Measurements from ENCODE around the gene PLEKHM3.
A peak's percentile ranks its signal among the peaks of the same experiment; 100 is the strongest.

DNA sequence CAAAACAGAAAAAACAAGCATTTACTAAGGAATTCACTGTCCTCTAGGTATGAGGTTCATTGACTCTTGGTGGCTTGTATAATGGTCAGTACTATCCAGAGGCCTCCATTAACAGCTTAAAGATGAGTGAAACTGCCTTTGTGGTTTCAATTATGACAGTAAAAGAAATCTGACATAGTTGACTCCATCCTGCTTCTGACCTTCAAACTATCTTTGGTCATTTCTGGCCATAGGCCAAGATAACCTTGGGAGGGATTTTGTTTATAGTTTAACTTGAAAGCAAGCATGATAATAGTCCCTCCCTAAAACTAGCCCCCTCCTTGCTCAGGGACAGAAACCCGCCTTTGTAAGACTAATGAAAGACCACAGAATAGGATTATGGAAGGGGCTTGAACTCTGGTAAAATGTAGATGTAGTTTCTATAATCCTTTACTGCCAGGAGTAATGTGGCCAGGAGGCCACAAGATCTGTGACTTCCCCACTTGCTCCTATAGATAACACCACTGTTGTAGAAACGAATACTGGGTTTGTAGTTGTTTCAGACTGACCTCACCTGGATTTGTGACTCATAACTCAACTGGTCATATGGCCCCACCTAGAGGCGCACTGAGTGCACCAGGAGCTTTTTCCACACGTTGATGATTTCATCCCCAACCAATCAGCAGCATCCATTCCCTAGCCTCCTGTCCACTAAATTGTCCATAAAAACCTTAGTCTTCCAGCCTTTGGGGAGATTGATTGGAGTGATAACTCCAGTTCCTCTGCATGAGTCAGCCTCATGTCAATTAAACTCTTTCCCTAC is 8.6 kb upstream of the PLEKHM3 start:
- TF ChIP-seq, protein P1, sequence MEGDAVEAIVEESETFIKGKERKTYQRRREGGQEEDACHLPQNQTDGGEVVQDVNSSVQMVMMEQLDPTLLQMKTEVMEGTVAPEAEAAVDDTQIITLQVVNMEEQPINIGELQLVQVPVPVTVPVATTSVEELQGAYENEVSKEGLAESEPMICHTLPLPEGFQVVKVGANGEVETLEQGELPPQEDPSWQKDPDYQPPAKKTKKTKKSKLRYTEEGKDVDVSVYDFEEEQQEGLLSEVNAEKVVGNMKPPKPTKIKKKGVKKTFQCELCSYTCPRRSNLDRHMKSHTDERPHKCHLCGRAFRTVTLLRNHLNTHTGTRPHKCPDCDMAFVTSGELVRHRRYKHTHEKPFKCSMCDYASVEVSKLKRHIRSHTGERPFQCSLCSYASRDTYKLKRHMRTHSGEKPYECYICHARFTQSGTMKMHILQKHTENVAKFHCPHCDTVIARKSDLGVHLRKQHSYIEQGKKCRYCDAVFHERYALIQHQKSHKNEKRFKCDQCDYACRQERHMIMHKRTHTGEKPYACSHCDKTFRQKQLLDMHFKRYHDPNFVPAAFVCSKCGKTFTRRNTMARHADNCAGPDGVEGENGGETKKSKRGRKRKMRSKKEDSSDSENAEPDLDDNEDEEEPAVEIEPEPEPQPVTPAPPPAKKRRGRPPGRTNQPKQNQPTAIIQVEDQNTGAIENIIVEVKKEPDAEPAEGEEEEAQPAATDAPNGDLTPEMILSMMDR (IDR thresholded peaks at IDR 0.05): peak in 1 of 2 donors; percentile 19
- TF ChIP-seq POLR2A (IDR thresholded peaks at IDR 0.05): no peak
- no peak for TF ChIP-seq POLR2AphosphoS5 (IDR thresholded peaks at IDR 0.05)
- no peak for TF ChIP-seq EP300 (IDR thresholded peaks at IDR 0.05)
